A549 treated with AZD2906 at 1 μM for 4 hours (cell line): ENCODE data around the gene CAMSAP1. TPM values are rescaled to one million over a fixed set of nuclear protein-coding genes. Genes with fewer than 3 reads are reported as not detected.

Experiments used
- total RNA-seq: library from RNA; stranded (reverse); fragments of 200-300 nt; extraction: Qiagen RNA extraction; gene quantifications from 5 replicates; pipeline ENCODE4 v1.2.3, GENCODE V29; 2022

Gene CAMSAP1
- 19.3 to 25.2 TPM (median 19.8 TPM) in 5 replicates for total RNA-seq

GRCh38 chr9:135907431-135908092 lies at the start of gene CAMSAP1:
TSS of gene CAMSAP1 (minus strand) at chr9:135907546. CDS start at chr9:135907159, 387 bp downstream.

Other genes starting within 250 kb of the CAMSAP1 start
- not detected in 5 replicates for gene LCN9, start 244.2 kb downstream of the CAMSAP1 start, total RNA-seq
- gene SOHLH1, start 208.1 kb downstream of the CAMSAP1 start, total RNA-seq: 0.05 to 0.08 TPM (median 0.05 TPM) in 3 of 5 replicates, not detected in the others
- gene KCNT1, start 205.4 kb downstream of the CAMSAP1 start, total RNA-seq: 0.02 to 0.05 TPM in 2 of 5 replicates, not detected in the others
- 30.2 to 39.1 TPM (median 34.8 TPM) in 5 replicates for gene UBAC1, start 53.8 kb upstream of the CAMSAP1 start, total RNA-seq
- gene NACC2, start 187.7 kb upstream of the CAMSAP1 start, total RNA-seq: 28.9 to 38.1 TPM (median 35.5 TPM) in 5 replicates
- gene TMEM250, start 211.3 kb upstream of the CAMSAP1 start, total RNA-seq: 34.3 to 49.7 TPM (median 46.6 TPM) in 5 replicates